ENCODE data around the gene PIWIL1. TPM values are rescaled to one million over a fixed set of nuclear protein-coding genes. Genes with fewer than 3 reads are reported as not detected.

Gene PIWIL1
- total RNA-seq, 6 donors from 2014 or later: not detected

GRCh38 chr12:130342442-130342841 lies 4.8 kb downstream of the PIWIL1 start:
- DNase-seq (no peak), ATAC-seq (ENCODE audit: low FRiP score in 2 of 2) (no peak)
- TF ChIP-seq EP300 (IDR thresholded peaks at IDR 0.05) (no peak), CTCF (IDR thresholded peaks at IDR 0.05) (no peak), POLR2AphosphoS5 (IDR thresholded peaks at IDR 0.05) (no peak), POLR2A (IDR thresholded peaks at IDR 0.05) (no peak)
- H3K27ac ChIP-seq: no peak overlapping the region
- peaks cover 0 to 12% (median 6%) of the 10 kb centered on the region in 4 donors for H3K4me1 ChIP-seq
- no peak overlapping the region for H3K4me3 ChIP-seq
- H3K27me3 ChIP-seq: peaks cover 0 to 8% (median 2%) of the 10 kb centered on the region in 4 donors
- WGBS, 2 donors: 43 to 45% methylated on average over 8 of the region's 8 CpGs
- no peaks in the 10 kb centered on the region for H3K36me3 ChIP-seq
- H3K9me3 ChIP-seq: no peaks in the 10 kb centered on the region

DNA sequence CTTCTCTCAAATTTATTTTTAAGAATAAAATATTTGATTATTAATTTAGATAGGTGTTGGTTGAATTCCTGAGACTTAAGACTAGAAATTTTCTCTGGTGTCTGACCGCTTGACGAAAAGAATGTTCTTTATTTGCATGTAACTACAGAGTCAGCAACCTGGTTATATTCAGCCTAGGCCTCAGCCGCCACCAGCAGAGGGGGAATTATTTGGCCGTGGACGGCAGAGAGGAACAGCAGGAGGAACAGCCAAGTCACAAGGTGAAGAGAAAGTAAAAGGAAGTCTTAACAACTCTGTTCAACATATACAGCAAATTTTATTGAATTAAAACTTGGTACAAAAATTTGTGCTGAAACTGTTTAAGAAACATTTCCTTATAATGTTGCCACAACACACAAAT lies 5.2 kb downstream of the PIWIL1 start:
- H3K4me1 ChIP-seq: peaks cover 0 to 12% (median 6%) of the 10 kb centered on the region in 4 donors
- peaks cover 0 to 8% (median under 1%) of the 10 kb centered on the region in 4 donors for H3K27me3 ChIP-seq
- no peak for ATAC-seq (ENCODE audit: low FRiP score in 2 of 2)
- no peaks in the 10 kb centered on the region for H3K9me3 ChIP-seq
- H3K4me3 ChIP-seq: no peak overlapping the region
- TF ChIP-seq POLR2AphosphoS5 (IDR thresholded peaks at IDR 0.05): no peak
- TF ChIP-seq POLR2A (IDR thresholded peaks at IDR 0.05): no peak
- no peak for TF ChIP-seq EP300 (IDR thresholded peaks at IDR 0.05)
- TF ChIP-seq CTCF (IDR thresholded peaks at IDR 0.05): no peak
- H3K36me3 ChIP-seq: no peaks in the 10 kb centered on the region
- WGBS, 2 donors: 84 to 88% methylated on average over 5 of the region's 5 CpGs
- no peak for DNase-seq
- H3K27ac ChIP-seq: no peak overlapping the region

DNA sequence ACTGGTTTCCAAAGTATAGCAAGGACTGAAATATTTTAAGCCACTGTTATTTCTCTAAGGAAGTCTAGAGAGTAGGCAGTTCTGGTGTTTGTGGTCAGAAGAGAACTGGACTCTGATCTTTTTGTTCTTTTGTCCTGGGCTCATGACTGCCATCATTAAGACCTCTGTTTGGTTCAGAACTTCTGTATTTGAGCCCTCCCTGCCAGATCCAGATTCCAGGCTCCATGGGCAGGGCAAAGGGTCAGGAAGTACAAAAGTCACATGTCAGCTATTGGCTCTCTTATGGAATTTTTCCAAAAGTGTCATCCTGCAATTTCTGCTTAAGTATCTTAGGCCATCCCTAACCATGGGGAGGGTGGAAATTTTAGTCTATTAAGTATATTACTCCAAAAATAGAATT lies 6.8 kb downstream of the PIWIL1 start:
- DNase-seq: no peak
- H3K9me3 ChIP-seq: no peaks in the 10 kb centered on the region
- no peak overlapping the region for H3K4me3 ChIP-seq
- no peaks in the 10 kb centered on the region for H3K36me3 ChIP-seq
- peaks cover 0 to 4% (median 2%) of the 10 kb centered on the region in 4 donors for H3K4me1 ChIP-seq
- ATAC-seq (ENCODE audit: low FRiP score in 2 of 2): no peak
- TF ChIP-seq EP300 (IDR thresholded peaks at IDR 0.05): no peak
- TF ChIP-seq CTCF (IDR thresholded peaks at IDR 0.05): no peak
- TF ChIP-seq POLR2AphosphoS5 (IDR thresholded peaks at IDR 0.05): no peak
- TF ChIP-seq POLR2A (IDR thresholded peaks at IDR 0.05): no peak
- no peak overlapping the region for H3K27ac ChIP-seq
- no peaks in the 10 kb centered on the region for H3K27me3 ChIP-seq

- Histone ChIP-seq H3K36me3 (no peaks in the 10 kb centered on the region), H3K27ac (no peak overlapping the region), H3K27me3 (no peaks in the 10 kb centered on the region), H3K9me3 (no peaks in the 10 kb centered on the region), H3K4me3 (no peak overlapping the region), H3K4me1 (no peaks in the 10 kb centered on the region)
- DNase-seq (no peak), ATAC-seq (ENCODE audit: low FRiP score in 2 of 2) (no peak)
- 86 to 91% methylated on average over 1 of the region's 1 CpG for WGBS, 2 donors
- TF ChIP-seq POLR2A (IDR thresholded peaks at IDR 0.05) (no peak), EP300 (IDR thresholded peaks at IDR 0.05) (no peak), POLR2AphosphoS5 (IDR thresholded peaks at IDR 0.05) (no peak), CTCF (IDR thresholded peaks at IDR 0.05) (no peak)
Observed at GRCh38 chr12:130345292-130345691, 7.6 kb downstream of the PIWIL1 start.

DNA sequence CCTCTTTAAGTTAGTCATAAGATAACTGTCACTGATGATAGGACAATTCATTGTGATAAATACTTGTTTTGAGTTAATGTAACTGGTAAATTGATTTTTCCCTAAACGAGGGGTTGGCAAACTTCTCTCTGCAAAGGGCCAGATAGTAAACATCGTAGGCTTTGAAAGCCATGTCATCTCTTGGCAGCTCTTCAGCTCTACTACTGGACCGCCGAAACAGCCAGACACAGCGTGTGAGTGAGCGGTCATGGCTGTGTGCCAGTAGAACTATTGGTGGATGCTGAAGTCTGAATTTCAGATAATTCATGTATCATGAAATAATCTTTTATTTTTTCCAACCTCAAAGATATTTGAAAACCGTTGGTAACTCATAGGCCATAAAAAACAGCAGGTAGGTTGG lies 9.9 kb downstream of the PIWIL1 start:
- WGBS, 2 donors: 62 to 73% methylated on average over 7 of the region's 7 CpGs
- H3K4me3 ChIP-seq: no peak overlapping the region
- no peaks in the 10 kb centered on the region for H3K4me1 ChIP-seq
- H3K27ac ChIP-seq: no peak overlapping the region
- H3K9me3 ChIP-seq: no peaks in the 10 kb centered on the region
- DNase-seq: no peak
- TF ChIP-seq EP300 (IDR thresholded peaks at IDR 0.05) (no peak), POLR2A (IDR thresholded peaks at IDR 0.05) (no peak), CTCF (IDR thresholded peaks at IDR 0.05) (no peak), POLR2AphosphoS5 (IDR thresholded peaks at IDR 0.05) (no peak)
- no peaks in the 10 kb centered on the region for H3K27me3 ChIP-seq
- ATAC-seq (ENCODE audit: low FRiP score in 2 of 2): no peak
- no peaks in the 10 kb centered on the region for H3K36me3 ChIP-seq

All from upper lobe of left lung (tissue), 6 donors.